Cardiac muscle cell (in vitro differentiated cells and primary cell): ENCODE results near the gene ERFL. TPM values are rescaled to one million over a fixed set of nuclear protein-coding genes. Genes with fewer than 3 reads are reported as not detected.
A peak's percentile ranks its signal among the peaks of the same experiment; 100 is the strongest.

Source experiments
- DNase-seq, 2 donors: peaks; one replicate each; pipeline versions ENCODE4 v3.0.0 to v3.0.0-alpha.2; 2010 to 2017; ENCODE audit warnings: low read depth in 1 of 2, low spot score in 1 of 2
- H3K27ac ChIP-seq: fragments of 200-600 bp; sonication (generic); 2 replicates; pipeline ENCODE4 v1.5.1; 2016
- H3K27me3 ChIP-seq: fragments of 200-600 bp; sonication (generic); 2 replicates; pipeline ENCODE4 v1.6.0; 2016; ENCODE audit warnings: control low read depth
- H3K36me3 ChIP-seq: fragments of 200-600 bp; sonication (generic); 2 replicates; pipeline ENCODE4 v1.5.1; 2016; ENCODE audit warnings: control low read depth
- H3K4me1 ChIP-seq: fragments of 200-600 bp; sonication (generic); 2 replicates; pipeline ENCODE4 v1.8.1; 2017; ENCODE audit warnings: low read depth, mild to moderate bottlenecking, mixed run types
- H3K4me3 ChIP-seq: fragments of 200-600 bp; sonication (generic); 2 replicates; pipeline ENCODE4 v1.5.1; 2016; ENCODE audit warnings: mild to moderate bottlenecking
- H3K9me3 ChIP-seq: fragments of 200-600 bp; sonication (generic); 2 replicates; pipeline ENCODE4 v1.5.1; 2017; ENCODE audit warnings: low read depth, mild to moderate bottlenecking, control low read depth
- CTCF ChIP-seq: IDR thresholded peaks from 2 replicates; pipeline ENCODE4 v1.5.1; 2012; ENCODE audit warnings: low read depth, mild to moderate bottlenecking, low read length
- polyA plus RNA-seq: library from polyadenylated mRNA; unstranded; fragments of >200 nt; fragmentation: Nextera tagmentation; extraction: Ambion mirVana; gene quantifications from 2 replicates; pipeline ENCODE4 v1.2.1, GENCODE V29; 2016
- total RNA-seq: library from RNA; depleted of rRNA; stranded (reverse); fragments of >200 nt; gene quantifications from 2 replicates; pipeline ENCODE4 v1.2.3, GENCODE V29; 2016

ERFL gene
- total and polyA plus RNA-seq, 2 experiments from 2014 or later: 0.06 to 1.0 TPM

- Histone ChIP-seq H3K36me3 (no peaks in the 10 kb centered on the region), H3K27me3 (no peaks in the 10 kb centered on the region), H3K4me3 (no peak overlapping the region), H3K9me3 (no peaks in the 10 kb centered on the region), H3K27ac (no peak overlapping the region), H3K4me1 (no peaks in the 10 kb centered on the region)
- DNase-seq: peak in 1 of 2 donors; percentile 46
- TF ChIP-seq CTCF: no peak
These were observed 40.4 kb downstream of the ERFL start for GRCh38 chr19:41887711-41888382.

GRCh38 chr19:41886761-41887710, 41.2 kb downstream of the ERFL start:
- no peaks in the 10 kb centered on the region for H3K9me3 ChIP-seq
- no peaks in the 10 kb centered on the region for H3K27me3 ChIP-seq
- no peak overlapping the region for H3K27ac ChIP-seq
- TF ChIP-seq CTCF: no peak
- no peaks in the 10 kb centered on the region for H3K4me1 ChIP-seq
- no peaks in the 10 kb centered on the region for H3K36me3 ChIP-seq
- H3K4me3 ChIP-seq: no peak overlapping the region
- no peak for DNase-seq

- Histone ChIP-seq H3K4me1 (no peaks in the 10 kb centered on the region), H3K36me3 (no peaks in the 10 kb centered on the region), H3K27ac (no peak overlapping the region), H3K9me3 (no peaks in the 10 kb centered on the region), H3K27me3 (no peaks in the 10 kb centered on the region), H3K4me3 (peak overlapping the region; percentile 46)
- TF ChIP-seq CTCF: peak; percentile 28
- DNase-seq: peak; percentile 97 to 98
These were observed 44.2 kb downstream of the ERFL start for GRCh38 chr19:41883821-41884733.

DNA sequence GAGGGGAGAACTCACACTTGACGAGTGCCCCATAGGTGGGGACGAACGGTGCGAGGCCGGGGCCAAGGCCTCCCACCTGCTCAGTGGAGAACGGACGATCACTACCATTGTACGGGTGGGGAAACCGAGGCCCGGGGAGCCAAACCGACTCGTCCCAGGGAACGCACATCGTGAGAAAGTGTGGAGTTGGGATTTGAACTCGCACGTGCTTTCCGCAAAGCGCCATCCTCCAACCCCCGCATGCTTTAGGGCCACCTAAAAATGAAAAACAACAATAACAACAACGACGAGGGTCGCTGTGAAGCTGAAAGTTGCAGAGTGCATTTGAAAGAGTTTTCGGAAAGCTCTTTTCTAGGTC, 44.8 kb downstream of the ERFL start:
- H3K27me3 ChIP-seq: no peaks in the 10 kb centered on the region
- H3K9me3 ChIP-seq: no peaks in the 10 kb centered on the region
- no peak for TF ChIP-seq CTCF
- peak overlapping the region; percentile 46 for H3K4me3 ChIP-seq
- H3K36me3 ChIP-seq: no peaks in the 10 kb centered on the region
- DNase-seq: no peak
- H3K4me1 ChIP-seq: no peaks in the 10 kb centered on the region
- H3K27ac ChIP-seq: no peak overlapping the region
